ENCODE data around the gene ARHGEF38.
A peak's percentile ranks its signal among the peaks of the same experiment; 100 is the strongest.
"Not testable (repeated sequence)": the region's sequence is repeated elsewhere in the genome, so short reads cannot be mapped to it uniquely, and the experiment has no call there.

ARHGEF38 gene

DNA sequence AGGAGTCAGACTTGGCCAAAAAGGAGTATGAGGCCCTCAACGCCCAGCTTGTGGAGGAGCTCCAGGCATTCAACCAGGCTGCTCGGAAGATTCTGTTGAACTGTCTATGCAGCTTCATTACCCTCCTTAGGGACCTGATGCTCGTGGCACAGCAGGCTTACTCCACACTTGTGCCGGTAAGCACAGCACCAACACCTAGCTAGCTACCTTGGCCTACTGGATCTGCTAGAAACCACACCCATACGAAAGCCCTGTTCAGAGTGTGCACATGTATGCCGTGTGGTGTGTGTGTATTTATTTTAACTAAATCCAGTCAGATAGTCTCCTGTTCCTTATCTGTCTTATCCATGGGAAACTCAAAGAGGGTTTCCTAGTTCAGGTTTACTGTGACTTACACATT is 106.8 kb downstream of the ARHGEF38 start:
- DNase-seq, result no peak

DNA sequence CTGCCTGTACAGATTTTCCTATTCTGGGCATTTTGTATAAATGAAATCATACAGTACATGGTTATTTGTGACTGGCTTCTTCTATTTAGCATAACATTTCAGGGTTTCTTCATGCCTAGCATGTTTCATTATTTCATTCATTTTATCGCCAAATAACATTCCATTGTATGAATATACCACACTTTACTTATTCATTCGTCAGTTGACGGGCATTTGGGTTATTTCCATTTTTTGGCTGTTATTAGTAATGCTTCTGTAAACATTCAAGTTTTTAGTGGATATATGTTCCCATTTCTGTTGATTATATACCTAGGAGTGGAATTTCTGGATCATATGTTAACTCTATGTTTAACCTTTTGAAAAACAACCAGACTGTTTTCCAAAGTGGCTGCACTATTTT is 108.6 kb downstream of the ARHGEF38 start:
- DNase-seq, result no peak

DNA sequence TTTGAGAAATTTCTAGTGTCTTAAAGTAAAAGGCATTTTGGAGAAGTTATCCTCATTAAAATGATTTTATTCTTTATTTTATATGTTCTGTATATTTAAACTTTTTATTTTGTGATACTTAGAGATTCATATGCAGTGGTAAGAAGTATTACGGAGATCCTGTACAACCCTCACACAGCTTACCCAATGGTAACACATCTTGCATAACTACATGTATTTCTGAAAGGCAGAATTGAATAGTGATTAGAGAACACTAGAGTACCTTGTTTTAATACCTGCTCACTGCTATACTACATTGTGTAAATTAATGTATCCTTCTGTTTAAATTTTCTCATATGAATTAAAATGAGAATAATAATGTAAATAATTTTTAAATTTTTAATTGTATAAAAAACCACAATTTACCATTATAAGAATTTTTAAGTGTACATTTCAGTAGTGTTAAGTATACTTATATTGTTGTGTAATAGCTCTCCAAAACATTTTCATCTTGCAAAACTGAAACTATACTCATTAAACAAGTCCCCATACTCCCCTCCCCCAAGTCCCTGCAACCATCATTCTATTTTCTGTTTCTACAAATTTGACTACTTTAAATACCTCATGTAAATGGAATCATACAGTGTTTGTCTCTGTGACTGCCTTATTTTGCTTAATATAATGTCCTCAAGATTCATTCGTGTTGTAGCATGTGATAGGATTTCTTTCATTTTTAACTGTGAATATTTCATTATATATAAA is 110.7 kb downstream of the ARHGEF38 start:
- no peak for DNase-seq

DNA sequence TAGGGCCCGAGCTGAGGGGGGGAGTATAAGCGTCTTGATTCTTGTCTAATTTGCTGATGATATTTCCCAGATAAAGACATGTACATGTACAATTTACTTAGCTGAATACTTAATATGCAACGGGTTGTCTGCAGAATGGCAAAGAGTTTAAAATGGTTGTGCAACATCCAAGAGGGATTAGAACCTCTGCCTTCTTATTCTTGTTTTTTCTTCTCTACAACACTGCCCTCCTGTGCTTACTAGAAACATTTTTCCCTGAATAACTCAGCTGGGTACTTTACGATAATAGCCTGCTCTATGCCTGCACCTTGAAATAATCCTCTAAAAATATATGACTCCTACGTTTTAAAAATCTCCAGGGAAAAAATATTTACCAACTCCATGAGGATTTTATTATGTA is 114.3 kb downstream of the ARHGEF38 start:
- DNase-seq, result no peak

DNA sequence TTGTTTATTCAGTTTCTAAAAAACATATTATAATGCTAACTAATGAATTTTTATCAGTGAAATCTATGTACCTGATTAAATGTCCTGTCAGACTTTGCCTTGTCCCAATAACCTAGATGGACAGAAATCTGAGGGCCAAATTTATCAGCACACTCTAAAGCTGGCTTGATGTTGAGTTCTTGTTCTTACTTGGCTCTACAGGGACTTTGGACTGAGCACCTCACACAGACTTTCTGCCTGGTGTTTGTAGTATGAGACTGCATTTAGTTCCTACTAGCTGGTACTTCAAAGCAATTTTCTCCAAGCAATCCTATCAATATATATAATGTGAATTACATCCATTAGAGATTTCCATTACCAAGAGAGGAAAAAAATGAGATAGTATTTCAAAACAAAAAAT is 118.3 kb downstream of the ARHGEF38 start:
- DNase-seq, result no peak

DNA sequence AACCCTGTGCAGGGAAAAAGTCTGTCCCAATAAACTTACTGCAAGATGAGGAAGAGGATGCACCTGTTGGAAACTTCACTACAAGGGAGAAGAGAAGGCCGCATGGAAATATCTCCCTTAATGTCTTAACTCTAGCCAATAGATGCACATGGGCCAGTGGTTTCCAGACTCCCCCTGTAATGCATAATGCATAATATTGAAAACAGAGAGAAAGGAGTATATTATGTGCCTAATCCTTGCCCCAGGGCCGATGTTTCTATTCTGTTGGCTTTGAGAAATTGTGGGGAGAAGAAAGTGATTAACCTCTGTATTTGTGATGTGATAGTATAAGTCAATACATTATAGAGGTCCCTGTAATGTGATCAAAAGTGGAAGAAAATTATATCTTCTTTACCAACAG is 118.9 kb downstream of the ARHGEF38 start:
- no peak for DNase-seq

DNA sequence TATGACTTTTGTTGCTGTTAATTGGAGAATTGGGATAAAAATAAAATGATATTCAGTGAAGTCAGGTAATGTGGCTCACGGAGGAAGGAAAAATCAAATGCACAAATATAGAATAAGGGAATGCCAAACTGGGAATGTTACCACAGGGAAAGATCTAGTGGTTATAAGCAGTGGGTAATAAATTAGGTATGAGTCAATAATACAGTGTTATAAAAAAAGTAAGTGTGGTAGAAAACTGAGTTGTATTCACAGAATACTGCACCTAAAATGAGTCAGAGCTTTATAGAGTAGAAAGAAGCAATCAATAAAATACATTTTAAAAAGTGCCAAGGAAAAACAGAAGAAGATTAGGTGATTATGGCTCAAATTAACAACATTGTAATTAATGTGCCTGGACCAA is 121.6 kb downstream of the ARHGEF38 start:
- no peak for DNase-seq

DNA sequence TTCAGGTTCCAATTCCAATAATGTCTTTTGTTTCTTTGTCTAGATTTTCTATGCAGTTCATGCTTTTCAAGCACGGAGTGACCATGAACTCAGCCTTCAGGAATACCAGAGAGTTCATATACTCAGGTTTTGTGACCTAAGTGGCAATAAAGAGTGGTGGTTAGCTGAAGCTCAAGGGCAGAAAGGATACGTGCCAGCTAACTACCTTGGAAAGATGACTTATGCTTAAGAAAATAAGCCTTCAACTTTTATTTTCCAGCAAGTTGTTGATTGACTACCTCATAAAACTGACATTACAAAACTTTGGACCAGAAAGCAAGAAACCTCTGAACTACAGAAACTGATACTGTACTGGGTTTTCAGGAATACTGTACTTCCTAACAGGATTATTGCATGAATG is 125.3 kb downstream of the ARHGEF38 start:
- DNase-seq, result no peak

DNA sequence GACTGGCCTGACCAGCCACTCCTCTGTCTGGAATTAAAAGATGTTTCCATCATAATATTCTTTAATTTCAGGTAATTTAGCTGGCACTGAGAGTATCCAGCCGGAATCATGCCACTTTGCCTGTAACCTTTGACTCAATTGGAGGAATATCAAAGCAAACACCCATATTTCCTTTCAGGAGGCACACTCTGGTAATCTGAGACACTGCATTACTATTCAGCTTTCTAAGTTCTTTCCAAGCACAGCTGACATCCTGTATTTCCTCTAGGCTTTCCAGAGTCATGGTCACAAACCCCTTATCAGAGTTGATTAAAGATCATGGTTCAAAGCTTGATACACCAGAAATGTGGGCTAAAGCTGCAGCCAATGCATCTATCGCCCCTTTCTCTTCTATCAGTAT is 126.8 kb downstream of the ARHGEF38 start:
- DNase-seq, result no peak

DNA sequence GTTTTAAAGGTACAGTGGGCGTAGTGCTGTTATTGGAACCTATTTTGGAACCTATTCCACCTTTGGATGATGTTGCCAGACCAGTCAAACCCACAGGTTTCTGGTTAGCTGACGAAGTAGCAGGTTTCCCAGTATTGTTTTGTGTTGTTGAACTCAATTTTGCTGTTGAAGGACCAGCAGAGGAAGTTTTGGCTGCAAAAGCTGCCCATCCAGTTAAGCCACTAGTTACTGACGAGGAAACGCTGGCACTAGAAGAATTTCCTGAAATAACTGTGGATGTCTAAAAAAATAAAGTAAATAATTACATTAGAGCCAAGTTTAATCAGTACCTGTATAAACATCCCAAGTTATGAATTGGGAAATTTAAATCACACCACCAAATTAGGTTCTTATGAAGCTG is 130.6 kb downstream of the ARHGEF38 start:
- no peak for DNase-seq

DNA sequence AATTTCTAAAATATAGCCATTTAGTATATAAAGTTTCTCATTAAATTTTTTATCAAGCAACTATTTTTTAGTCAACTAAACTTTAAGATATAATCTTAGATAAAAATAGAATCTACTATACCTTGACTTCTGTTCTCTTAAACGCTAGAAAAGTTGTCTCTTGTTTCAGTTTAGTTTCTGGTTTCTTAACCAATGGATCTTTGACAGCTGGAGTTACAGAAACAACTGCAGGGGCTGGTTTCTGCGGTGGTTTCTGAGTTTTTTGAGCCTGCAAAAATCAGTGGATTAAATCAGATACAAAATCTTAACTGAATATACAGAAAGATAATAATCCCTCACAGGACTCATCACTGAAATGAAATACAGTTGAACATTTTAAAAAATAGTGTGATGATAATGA is 134.2 kb downstream of the ARHGEF38 start:
- no peak for DNase-seq

DNA sequence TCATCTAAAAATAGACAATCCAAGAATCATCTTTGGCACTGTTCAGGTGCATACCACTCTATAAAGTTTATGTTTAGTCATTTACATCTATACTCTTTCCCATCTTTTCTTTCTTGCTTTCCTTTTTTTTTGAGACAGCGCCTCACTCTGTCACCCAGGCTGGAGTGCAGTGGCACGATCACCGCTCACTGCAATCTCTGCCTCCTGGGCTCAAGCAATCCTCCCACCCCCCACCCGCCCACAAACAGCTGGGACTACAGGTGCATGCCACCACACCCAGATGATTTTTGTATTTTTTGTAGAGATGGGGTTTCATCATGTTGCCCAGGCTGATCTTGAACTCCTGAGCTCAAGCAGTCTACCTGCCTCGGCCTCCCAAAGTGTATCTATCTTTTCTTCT is 142.4 kb downstream of the ARHGEF38 start:
- not testable (repeated sequence) for DNase-seq

DNA sequence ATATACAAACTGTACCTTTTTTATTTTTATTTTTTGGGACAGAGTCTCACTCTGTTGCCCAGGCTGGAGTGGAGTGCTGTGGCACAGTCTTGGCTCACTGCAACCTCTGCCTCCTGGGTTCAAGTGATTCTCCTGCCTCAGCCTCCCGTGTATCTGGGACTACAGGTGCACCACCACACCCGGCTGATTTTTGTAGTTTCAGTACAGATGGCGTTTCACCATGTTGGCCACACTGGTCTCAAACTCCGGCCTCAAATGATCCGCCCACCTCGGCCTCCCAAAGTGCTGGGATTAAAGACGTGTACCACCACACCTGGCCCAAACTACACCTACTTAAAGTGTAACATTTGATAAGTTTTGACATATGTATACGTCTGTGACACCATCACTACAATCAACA is 143.4 kb downstream of the ARHGEF38 start:
- not testable (repeated sequence) for DNase-seq

DNA sequence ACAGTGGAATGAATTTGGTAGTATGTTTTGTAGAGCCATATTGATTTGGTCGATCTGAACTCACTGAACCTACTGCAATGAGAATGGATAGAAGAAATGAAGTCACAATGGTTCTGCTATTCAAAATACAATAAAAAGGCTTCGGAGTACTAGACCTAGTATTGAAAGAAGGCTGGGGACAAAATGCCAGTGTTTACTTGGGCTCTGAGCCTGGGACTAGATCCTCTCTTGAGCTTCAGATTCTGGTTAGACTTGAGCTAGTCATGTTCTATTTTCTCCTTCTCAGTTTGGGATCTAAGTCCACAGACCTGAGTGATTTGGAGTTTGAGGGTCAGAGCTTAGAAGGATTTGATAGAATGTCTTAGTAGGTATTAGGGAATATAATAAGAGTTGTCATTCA is 146.2 kb downstream of the ARHGEF38 start:
- no peak for DNase-seq

DNA sequence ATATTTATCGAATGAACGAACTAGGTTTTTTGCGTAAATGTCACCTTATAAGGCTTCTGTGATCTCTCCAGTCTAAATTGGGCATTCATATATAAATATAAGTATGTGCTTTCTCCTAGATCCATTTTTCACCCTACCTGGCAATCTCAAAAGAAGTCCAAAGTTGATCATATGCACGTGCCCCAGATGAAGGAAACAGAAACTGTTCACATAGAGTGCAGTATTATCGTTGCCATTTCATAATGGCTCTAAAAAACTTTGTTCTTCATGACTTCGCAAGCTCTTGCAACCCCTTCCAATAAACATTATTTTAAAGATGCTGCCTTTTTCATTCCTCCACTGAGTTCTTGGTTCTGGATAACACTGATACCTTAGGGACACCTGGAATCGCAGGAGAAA is 155.4 kb downstream of the ARHGEF38 start:
- DNase-seq, result no peak

DNA sequence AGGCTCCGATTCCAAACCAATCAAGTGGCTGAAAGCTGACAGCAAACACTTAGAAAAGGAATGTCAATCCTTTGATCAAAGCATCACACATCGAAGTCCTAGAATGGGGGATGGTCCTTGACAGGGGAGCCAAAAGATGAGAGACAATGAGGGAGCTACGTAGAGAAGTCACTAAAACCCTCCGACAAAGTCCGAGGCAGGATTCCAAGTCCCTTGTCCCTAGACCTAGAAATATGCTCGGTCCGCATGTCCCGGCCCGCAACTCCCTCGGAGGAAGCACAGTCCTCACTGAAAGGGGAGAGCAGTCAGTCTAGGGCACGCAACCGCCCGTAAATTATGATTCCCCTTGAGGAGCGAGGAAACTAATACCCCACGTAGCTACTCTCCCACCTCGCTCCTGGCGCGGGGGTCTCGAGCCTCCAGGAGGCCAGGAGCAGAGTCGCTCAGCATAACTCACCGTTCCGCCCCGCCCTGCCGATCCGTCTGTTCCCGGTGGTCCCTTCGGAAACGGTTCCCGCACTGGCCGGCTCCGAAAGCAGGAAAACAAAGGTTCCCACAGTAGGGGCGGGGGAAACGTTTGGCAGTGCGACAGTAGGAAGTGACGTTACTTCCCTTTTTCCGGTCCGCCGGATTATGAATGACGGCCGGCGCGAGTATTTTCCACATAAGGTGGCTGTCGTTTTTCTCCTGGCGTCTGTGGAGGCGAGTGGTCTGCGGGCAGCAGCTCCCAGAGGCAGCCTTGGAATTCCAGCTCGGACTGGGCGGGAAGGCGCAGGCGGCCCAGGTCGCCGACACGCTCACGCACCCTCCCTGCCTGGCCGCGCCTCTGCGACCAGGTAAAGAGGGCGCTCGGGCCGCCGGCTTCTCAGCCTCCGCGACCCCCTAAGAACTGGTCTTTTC is 156.0 kb downstream of the ARHGEF38 start, which contains the start of the genes GSTCD and INTS12:
Gene GSTCD, plus strand, starts transcription at position 604 of the 900 bp plus-strand sequence. CDS start 8,830 bp downstream, outside the sequence.
Gene INTS12, minus strand, starts transcription at position 509 of the 900 bp plus-strand sequence. CDS start 8,684 bp downstream, outside the sequence.
- DNase-seq, result peak; percentile 73

DNA sequence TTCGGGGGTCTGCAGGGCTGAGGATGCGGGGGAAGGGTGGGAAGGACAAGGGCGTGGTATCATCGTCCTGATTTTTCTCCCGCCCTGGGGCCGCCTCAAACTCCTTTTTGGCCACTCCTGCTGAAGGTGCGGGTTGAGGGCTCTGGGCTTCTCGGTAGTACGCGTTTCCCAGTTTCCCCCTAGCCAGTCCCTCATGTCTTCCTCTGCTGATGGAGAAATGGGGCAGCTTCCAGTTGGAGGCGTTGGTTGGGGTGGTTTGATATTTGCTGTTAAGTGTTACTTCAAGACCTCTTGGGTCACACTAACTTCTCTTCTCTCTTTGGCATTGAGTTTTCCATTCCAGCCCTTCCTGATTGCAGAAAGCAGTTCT is 156.6 kb downstream of the ARHGEF38 start:
- no peak for DNase-seq

DNA sequence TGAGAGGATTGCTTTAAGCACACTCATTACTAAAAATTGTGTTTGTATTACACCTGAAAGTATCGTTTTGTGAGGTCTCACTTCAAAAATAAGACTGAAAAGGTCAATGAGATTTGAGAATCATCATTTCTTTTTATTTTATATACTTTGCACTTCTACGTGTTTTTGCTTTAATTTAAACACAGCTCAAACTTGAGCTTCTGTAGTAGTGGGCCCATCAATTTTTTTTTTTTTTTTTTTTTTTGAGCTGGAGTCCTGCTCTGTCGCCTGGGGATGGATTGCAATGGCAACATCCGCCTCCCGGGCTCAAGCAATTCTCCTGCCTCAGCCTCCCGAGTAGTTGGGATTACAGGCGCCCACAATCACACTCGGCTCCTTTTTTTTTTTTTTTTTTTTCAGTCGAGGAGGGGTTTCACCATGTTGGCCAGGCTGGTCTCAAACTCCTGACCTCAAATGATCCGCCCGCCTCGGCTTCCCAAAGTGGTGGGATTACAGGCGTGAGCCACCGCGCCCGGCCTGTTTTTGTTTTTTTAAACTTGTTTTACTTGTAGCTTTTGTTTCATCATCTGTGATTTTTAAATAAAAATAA is 157.7 kb downstream of the ARHGEF38 start:
- DNase-seq, result no peak

DNA sequence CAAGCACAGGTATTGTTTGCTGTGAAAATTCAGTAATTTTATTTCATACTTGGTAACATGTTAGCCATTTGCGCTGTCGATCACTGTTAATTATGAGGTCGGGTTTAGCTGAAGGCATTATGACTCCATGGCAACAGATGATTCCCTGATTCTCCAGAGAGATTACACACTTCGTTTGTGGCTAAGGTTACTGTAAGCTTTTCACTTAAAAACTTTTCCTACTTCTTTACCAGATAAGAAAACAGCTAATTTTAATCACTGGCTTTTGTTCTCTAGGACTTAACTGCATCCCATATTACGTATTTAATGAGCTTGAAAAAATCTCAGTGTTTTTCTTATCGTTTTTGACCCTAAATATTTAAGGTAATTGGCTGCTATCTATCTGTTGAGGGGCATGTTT is 158.3 kb downstream of the ARHGEF38 start:
- no peak for DNase-seq

DNA sequence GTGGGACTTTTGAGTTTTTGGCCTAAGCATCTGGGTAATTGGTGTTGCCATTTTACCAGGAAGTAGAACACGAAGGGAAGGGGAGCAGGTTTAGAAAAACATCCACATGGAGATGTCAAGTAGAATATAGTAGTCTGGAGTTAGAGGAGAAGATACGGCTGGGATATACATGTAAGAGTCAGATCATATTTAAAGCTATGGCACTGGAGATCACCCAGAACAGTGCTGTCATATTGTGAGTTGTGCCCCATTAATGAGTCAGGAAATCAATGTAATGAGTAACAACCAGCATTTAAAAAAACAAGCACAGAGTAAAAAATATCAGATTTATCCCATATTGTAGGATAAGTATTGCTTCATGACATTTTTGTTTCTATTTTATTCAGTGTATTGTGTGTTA is 160.3 kb downstream of the ARHGEF38 start:
- no peak for DNase-seq

DNA sequence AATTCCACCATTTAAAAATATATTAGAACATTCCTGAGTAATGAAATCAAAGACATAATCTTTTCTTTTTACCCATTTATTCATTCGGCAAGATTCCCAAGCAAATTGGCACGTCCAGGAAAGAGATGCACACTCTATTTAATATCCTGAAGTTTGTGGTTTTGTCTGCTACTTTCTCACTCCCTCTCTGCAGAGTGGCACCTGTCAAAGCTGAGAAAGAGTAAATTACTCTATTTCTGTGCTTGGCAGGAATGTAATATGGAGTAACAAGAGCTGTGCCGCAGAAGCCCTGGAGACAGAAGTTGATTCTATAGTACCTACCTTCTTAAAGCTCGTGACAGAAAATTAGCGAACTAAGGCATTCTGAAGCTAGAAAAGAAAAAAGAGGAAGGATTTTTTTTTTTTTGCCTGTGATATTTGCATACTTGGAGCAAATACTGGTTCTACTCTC is 161.7 kb downstream of the ARHGEF38 start:
- no peak for DNase-seq

DNA sequence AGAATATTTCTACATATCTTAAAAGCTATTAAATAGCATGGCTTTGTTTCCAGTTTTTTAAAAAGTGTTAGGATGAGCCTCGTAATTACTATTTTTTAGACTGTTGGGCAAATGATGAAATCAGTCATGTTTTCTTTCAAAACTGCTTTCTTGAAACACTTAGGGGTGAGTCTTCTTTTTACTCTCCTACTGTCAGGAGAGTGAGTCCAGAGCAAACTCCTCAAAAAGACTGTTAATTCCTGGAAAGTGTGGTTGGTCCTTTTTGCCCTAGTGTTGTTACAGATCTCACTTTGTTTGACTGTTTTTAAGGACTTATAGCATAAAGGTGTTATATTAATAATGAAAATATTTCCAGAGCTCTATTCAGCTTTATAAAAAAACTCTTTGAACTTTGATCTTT is 162.5 kb downstream of the ARHGEF38 start:
- no peak for DNase-seq

DNA sequence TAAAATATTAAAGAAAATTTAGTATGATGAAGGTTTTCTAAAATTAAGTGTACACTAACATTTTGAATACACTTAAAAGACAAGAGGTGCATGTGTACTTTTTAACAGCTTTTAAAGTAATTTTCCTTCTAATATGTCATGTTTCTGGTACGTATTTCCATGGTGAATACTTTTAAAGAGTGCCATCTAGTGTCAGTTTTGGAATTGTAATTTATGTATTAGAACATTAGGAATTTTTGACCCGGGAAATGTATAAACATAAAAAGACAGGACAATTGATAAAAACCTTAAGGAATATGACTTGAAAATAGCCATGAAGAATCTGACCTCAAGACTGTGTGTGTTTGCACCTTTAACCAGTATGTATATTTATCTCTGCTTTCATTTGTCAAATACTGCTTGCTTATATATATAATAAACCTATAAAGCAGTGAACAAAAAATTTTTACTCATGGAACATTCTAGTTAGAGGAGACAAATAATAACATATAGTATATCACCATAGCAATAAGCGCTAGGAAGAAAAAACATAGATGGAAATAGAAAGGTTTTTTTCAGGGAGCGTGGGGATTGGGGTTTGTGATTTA is 163.4 kb downstream of the ARHGEF38 start:
- peak; percentile 0 for DNase-seq
